Subcutaneous adipose tissue (tissue), 4 donors: ENCODE data around the gene ARHGAP4. TPM values are rescaled to one million over a fixed set of nuclear protein-coding genes. Genes with fewer than 3 reads are reported as not detected.

Source experiments
- total RNA-seq, 4 donors: library from RNA; depleted of rRNA; stranded (reverse); fragments of >200 nt; gene quantifications; one replicate each; pipeline ENCODE4 v1.1.0, GENCODE V29; 2016
- TF ChIP-seq, protein P1 (sequence below): fragments of 450-650 bp; IDR thresholded peaks from one replicate; pipeline ENCODE4 v1.5.1; 2016; ENCODE audit warnings: low read depth, mild to moderate bottlenecking, control low read depth, antibody characterized with exemption, moderate library complexity

Gene ARHGAP4
- total RNA-seq, 4 donors from 2014 or later, result 8.5 to 37.4 (median 28.2) TPM

DNA sequence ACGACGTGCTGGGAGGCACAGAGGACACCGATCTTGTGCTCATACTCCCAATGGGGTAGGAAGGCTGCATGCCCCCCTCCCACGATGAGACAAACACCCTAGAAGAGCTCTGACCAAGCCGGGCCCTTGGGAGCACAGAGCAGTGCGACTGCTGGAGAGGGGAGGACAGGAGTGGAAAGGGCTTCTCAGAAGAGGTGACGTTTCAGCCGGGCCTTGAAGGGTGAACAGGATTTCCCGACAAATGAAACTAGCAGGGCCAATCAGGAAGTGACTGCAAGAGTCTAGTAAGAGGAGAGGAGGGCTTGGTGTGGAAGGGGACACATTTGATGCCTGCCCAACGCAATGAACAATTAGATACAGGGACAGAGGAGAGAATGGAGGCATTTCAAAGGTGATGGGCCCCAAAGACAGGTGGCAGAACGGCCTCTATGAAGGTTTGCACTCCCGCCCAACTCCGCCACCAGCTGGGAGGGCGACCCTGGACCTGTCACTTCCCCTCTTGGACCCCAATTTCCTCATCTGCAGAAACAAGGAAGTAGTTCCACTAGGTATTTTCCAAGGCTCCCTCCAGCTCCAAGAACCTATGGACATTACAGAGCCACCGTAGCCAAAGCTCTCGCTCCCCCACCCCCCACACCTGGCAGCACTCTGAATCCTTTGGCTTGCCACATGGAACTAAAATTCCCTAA is 41.6 kb upstream of the ARHGAP4 start:
- TF ChIP-seq, protein P1, sequence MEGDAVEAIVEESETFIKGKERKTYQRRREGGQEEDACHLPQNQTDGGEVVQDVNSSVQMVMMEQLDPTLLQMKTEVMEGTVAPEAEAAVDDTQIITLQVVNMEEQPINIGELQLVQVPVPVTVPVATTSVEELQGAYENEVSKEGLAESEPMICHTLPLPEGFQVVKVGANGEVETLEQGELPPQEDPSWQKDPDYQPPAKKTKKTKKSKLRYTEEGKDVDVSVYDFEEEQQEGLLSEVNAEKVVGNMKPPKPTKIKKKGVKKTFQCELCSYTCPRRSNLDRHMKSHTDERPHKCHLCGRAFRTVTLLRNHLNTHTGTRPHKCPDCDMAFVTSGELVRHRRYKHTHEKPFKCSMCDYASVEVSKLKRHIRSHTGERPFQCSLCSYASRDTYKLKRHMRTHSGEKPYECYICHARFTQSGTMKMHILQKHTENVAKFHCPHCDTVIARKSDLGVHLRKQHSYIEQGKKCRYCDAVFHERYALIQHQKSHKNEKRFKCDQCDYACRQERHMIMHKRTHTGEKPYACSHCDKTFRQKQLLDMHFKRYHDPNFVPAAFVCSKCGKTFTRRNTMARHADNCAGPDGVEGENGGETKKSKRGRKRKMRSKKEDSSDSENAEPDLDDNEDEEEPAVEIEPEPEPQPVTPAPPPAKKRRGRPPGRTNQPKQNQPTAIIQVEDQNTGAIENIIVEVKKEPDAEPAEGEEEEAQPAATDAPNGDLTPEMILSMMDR, result no peak

DNA sequence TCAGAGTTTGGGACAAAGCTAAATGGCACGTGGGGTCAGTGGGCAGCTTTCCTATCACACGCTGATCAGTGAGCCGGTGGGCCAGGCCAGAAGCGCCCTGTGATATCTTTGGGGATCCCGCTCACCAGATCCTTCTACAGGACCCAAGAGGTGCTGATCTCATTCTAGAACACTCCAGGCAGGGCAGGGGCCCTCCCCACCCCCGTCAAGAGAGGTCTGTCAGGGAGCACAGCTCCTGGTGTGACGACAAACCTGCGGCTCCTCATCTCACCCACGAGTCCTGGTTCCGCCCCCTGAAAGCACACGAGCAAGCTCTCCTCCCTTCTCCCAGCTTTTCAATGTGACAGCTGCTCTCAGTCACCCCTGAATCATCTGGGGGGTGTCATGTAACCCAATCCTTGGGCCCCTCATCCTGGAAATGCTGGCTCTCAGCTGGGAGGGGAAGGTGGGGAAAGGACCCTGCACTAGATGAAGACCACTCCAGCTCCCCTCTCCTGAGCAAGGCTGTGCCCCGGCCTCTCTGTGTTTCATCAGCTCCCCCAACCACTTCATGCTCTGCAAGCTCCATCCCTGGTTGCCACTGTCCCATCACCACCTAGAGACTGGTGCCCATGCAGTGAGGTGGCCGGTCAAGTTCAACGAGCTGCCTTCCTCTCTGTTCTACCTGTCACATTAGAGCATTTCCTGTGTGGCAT is 40.9 kb upstream of the ARHGAP4 start:
- TF ChIP-seq, protein P1, result no peak

DNA sequence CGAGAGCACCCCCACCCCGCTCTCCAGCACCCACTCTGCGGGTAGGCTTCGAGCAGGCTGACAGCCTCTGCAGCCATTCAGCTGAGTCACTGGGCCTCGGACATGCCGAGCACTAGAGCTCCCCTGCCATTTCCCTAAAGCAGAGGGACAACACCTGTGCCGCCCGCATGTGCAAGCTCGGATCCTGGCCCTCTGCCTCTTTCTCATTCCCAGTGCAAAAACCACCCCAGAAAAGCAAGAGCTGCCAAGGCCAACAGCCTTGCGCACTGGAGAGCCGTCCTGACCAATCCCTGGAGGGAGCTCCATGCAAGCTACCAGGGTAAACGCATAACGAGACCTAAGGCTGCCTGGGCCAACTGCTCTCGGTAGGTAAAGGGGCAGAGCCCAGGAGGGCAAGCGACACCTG is 40.2 kb upstream of the ARHGAP4 start:
- TF ChIP-seq, protein P1, result no peak

DNA sequence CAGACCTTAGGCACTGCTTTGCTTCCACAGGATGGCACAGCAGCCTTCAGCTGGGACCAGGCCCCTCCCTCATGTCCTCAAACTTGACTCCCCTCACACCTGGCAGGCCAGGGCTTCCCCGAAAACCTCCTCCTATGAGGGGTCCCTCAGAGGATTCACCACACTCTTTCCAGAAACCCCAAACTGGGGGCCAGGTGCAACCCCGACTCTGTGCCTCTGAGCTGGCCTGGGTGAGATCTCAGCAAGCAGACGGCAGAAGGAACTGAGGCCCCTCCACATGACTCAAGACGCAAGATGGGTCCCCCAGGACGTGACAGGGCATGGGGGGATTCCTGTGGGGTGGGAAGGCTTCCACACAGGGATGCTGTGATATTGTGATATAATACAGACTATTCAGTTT is 39.3 kb upstream of the ARHGAP4 start:
- TF ChIP-seq, protein P1, result no peak

DNA sequence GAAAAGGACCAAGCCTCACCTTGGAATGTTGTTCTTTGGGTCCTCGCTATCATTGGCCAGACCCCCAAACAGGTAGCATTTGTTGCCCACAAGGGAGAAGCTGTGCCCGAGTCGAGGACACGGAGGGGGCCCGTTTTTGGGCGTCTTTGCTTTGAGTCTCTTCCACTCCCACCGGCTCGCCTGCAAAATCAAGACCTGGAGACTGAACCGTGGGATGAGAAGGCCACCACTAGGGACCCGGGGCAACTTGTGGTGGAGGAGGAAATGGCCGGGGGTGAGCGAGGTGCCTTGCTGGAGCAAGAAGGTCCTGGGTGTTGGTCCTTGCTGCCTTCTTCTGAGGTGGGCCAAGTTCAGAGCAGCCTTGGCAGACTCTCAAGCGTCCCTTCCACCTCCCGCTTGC is 38.0 kb upstream of the ARHGAP4 start:
- TF ChIP-seq, protein P1, result no peak

DNA sequence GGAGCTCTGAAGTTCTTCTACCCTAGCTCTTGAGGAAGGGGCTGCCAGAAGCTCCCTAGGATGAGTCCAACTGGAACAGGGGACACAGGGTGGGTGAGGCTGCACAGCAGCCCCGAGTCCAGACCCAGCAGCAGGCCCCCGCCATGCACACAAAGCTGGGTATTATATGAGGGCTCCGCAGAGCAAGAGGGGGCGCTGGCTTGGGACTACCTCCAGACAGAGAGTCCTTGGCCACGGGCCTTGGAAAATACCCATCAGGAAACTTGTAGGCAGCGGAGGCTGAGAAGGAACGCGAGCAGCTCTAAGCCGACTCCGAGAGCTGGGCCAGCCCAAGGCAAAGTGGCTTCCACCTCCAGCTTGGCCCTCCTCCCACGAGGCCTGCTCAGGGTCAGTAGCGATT is 37.5 kb upstream of the ARHGAP4 start:
- TF ChIP-seq, protein P1, result no peak

DNA sequence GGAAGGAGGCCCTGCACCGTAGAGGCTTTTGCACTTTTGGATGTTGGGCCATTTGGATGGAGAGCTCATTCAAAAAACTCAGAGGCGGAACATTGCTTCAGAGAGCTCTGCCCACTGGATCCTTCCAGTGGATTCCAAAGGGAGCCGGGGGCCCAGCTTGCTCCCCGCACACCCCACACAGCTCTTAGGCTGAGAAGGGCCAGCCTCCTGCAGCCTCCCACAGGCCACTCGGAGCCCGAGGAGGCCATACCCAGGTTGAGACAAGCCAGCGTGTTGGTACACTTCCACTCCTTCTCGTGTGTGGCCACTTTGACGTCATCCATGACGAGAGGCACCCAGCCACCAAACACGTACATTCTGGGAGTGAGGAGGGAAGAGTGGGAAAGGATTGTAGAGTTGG is 35.2 kb upstream of the ARHGAP4 start:
- TF ChIP-seq, protein P1, result no peak
